GM23338 (cell line): ENCODE results near the gene ADAMTS15. TPM values are rescaled to one million over a fixed set of nuclear protein-coding genes. Genes with fewer than 3 reads are reported as not detected.

ENCODE experiments used
- ATAC-seq: fragments of 200-7000 bp; cut with Tn5 transposase; 3 replicates; pipeline ENCODE4 v1.9.1; 2020
- DNase-seq: peaks from one replicate; pipeline ENCODE4 v3.0.0-alpha.2; 2015; ENCODE audit warnings: low spot score
- H2AFZ ChIP-seq: fragments of 200-600 bp; sonication (generic); 2 replicates; pipeline ENCODE4 v1.8.0; 2016; ENCODE audit warnings: antibody characterized with exemption, mild to moderate bottlenecking, moderate library complexity
- H3F3A ChIP-seq: fragments of 200-600 bp; sonication (generic); replicated peaks from 2 replicates; pipeline ENCODE4 v1.8.0; 2017; ENCODE audit warnings: antibody characterized with exemption, mixed run types, low read depth
- H3K27ac ChIP-seq: fragments of 200-600 bp; sonication (generic); 2 replicates; pipeline ENCODE4 v1.6.1; 2016; ENCODE audit warnings: low read depth
- H3K27me3 ChIP-seq: fragments of 200-600 bp; sonication (generic); 2 replicates; pipeline ENCODE4 v1.8.0; 2016; ENCODE audit warnings: mild to moderate bottlenecking, mixed run types, moderate library complexity; ENCODE audit not compliant: insufficient read depth
- H3K36me3 ChIP-seq: fragments of 200-600 bp; sonication (generic); 2 replicates; pipeline ENCODE4 v1.8.0; 2016; ENCODE audit warnings: mild to moderate bottlenecking; ENCODE audit not compliant: insufficient read depth
- H3K4me1 ChIP-seq: fragments of 200-600 bp; sonication (generic); 2 replicates; pipeline ENCODE4 v1.8.0; 2016; ENCODE audit warnings: mild to moderate bottlenecking, moderate library complexity; ENCODE audit not compliant: insufficient read depth
- H3K4me2 ChIP-seq: fragments of 200-600 bp; sonication (generic); 2 replicates; pipeline ENCODE4 v1.7.1; 2017; ENCODE audit warnings: mixed run types
- H3K4me3 ChIP-seq: fragments of 200-600 bp; sonication (generic); 2 replicates; pipeline ENCODE4 v1.6.1; 2016; ENCODE audit warnings: mixed run types
- H3K79me2 ChIP-seq: fragments of 200-600 bp; sonication (generic); replicated peaks from 2 replicates; pipeline ENCODE4 v1.8.0; 2017; ENCODE audit warnings: mild to moderate bottlenecking; ENCODE audit not compliant: insufficient read depth
- H3K9me2 ChIP-seq: fragments of 200-600 bp; sonication (generic); 2 replicates; pipeline ENCODE4 v1.8.0; 2017; ENCODE audit not compliant: insufficient read depth
- H4K20me1 ChIP-seq: fragments of 200-600 bp; sonication (generic); replicated peaks from 2 replicates; pipeline ENCODE4 v1.8.0; 2017; ENCODE audit warnings: mild to moderate bottlenecking; ENCODE audit not compliant: insufficient read depth
- H3K27ac Mint-ChIP-seq: 2 replicates; pipeline ENCODE4 v1.8.0; 2020; ENCODE audit warnings: inconsistent platforms, mild to moderate bottlenecking, moderate library complexity, mixed read lengths
- H3K27me3 Mint-ChIP-seq: 3 replicates; pipeline ENCODE4 v1.8.0; 2022; ENCODE audit warnings: low read depth, mild to moderate bottlenecking, moderate library complexity, mixed read lengths, inconsistent platforms; ENCODE audit not compliant: insufficient read depth, poor library complexity
- H3K36me3 Mint-ChIP-seq: 3 replicates; pipeline ENCODE4 v1.8.0; 2021; ENCODE audit warnings: low read depth, mild to moderate bottlenecking, inconsistent platforms, moderate library complexity, mixed read lengths
- H3K4me1 Mint-ChIP-seq: 3 replicates; pipeline ENCODE4 v1.8.0; 2020; ENCODE audit warnings: mild to moderate bottlenecking, inconsistent platforms, mixed read lengths
- H3K4me3 Mint-ChIP-seq: 3 replicates; pipeline ENCODE4 v1.8.0; 2021; ENCODE audit warnings: moderate library complexity, mild to moderate bottlenecking, inconsistent platforms, mixed read lengths
- H3K9me3 Mint-ChIP-seq: 3 replicates; pipeline ENCODE4 v1.8.0; 2020; ENCODE audit warnings: moderate library complexity, mild to moderate bottlenecking, inconsistent platforms, mixed read lengths
- CREB1 ChIP-seq: fragments of 250-450 bp; sonication (Bioruptor Pico); IDR thresholded peaks from 2 replicates; pipeline ENCODE4 v1.5.0; 2020; ENCODE audit warnings: low read depth, mild to moderate bottlenecking, moderate library complexity
- CTCF ChIP-seq, 2 experiments: fragments of 200-600 bp in 1 of 2; sonication (generic) in 1 of 2; conservative IDR thresholded peaks; 2 replicates each; pipeline versions ENCODE4 v1.5.1 to v1.6.1; 2016 to 2017; ENCODE audit warnings: antibody characterized with exemption in 2 of 2, low read depth in 2 of 2, mild to moderate bottlenecking in 2 of 2, moderate library complexity in 1 of 2
- EZH2 ChIP-seq: fragments of 200-600 bp; sonication (generic); IDR thresholded peaks from one replicate; pipeline ENCODE4 v1.8.0; 2017; ENCODE audit warnings: antibody characterized with exemption, mild to moderate bottlenecking, low read depth; ENCODE audit not compliant: unreplicated experiment
- EZH2phosphoT487 ChIP-seq: fragments of 200-600 bp; sonication (generic); IDR thresholded peaks from one replicate; pipeline ENCODE4 v1.8.1; 2018; ENCODE audit warnings: antibody characterized with exemption; ENCODE audit not compliant: unreplicated experiment
- JUNB ChIP-seq: IDR thresholded peaks from one replicate; pipeline ENCODE4 v1.6.1; 2016; ENCODE audit warnings: antibody characterized with exemption; ENCODE audit not compliant: unreplicated experiment
- STAT1 ChIP-seq: IDR thresholded peaks from one replicate; pipeline ENCODE4 v1.6.1; 2016; ENCODE audit warnings: antibody characterized with exemption; ENCODE audit not compliant: unreplicated experiment
- ZNF114 ChIP-seq: fragments of 250-450 bp; sonication (Bioruptor Pico); IDR thresholded peaks from 2 replicates; pipeline ENCODE4 v1.5.0; 2020; ENCODE audit warnings: mild to moderate bottlenecking, moderate library complexity
- ZNF462 ChIP-seq: fragments of 250-450 bp; sonication (Bioruptor Pico); IDR thresholded peaks from 2 replicates; pipeline ENCODE4 v1.5.0; 2020; ENCODE audit warnings: mild to moderate bottlenecking, moderate library complexity
- polyA plus RNA-seq: library from polyadenylated mRNA; unstranded; fragments of >200 nt; fragmentation: Nextera tagmentation; extraction: Ambion mirVana; gene quantifications from 2 replicates; pipeline ENCODE4 v1.2.1, GENCODE V29; 2016
- total RNA-seq: library from RNA; depleted of rRNA; stranded (reverse); fragments of >200 nt; shearing (Covaris generic); gene quantifications from 2 replicates; pipeline ENCODE4 v1.2.3, GENCODE V29; 2014

Gene ADAMTS15
- total and polyA plus RNA-seq, 2 experiments from 2014 or later = 0.42 to 5.6 TPM

- no peak for TF ChIP-seq ZNF462 (CRISPR knock-in tag)
- no peak for TF ChIP-seq CTCF (conservative IDR thresholded peaks at IDR 0.05; ENCODE audit: low read depth in 2 of 2)
- no peak for TF ChIP-seq JUNB
- no peak for TF ChIP-seq EZH2phosphoT487
- no peak for TF ChIP-seq CREB1
- TF ChIP-seq EZH2 = no peak
- TF ChIP-seq STAT1 = no peak
Observed at GRCh38 chr11:130418210-130418609, 30.2 kb upstream of the ADAMTS15 start (continued).

GRCh38 chr11:130418756-130419155, 29.7 kb upstream of the ADAMTS15 start:
- Histone ChIP-seq H3K79me2 (no peaks in the 10 kb centered on the region), H3F3A (no peaks in the 10 kb centered on the region), H4K20me1 (no peaks in the 10 kb centered on the region), H3K4me3 (no peak overlapping the region), H3K27me3 (no peaks in the 10 kb centered on the region), H3K36me3 (no peaks in the 10 kb centered on the region; the same call in 1 of the 2 replicates), H3K27ac (no peak overlapping the region), H3K4me1 (no peaks in the 10 kb centered on the region), H2AFZ (no peak overlapping the region), H3K4me2 (no peak overlapping the region), H3K9me2 (no peaks in the 10 kb centered on the region; the same call in 1 of the 2 replicates)
- Mint-ChIP-seq H3K27me3 (peaks cover 11% of the 10 kb centered on the region), H3K4me3 (no peak overlapping the region), H3K36me3 (peaks cover 40% of the 10 kb centered on the region), H3K9me3 (no peaks in the 10 kb centered on the region), H3K27ac (no peak overlapping the region), H3K4me1 (peaks cover 25% of the 10 kb centered on the region)
- ATAC-seq (no peak), DNase-seq (no peak)
- no peak for TF ChIP-seq EZH2phosphoT487
- no peak for TF ChIP-seq STAT1
- TF ChIP-seq ZNF114 = no peak
- no peak for TF ChIP-seq JUNB
- TF ChIP-seq ZNF462 (CRISPR knock-in tag) = no peak
